Right ventricle myocardium superior (tissue), 1 donor: ENCODE measurements around the gene GRIK2. TPM values are rescaled to one million over a fixed set of nuclear protein-coding genes. Genes with fewer than 3 reads are reported as not detected.
A peak's percentile ranks its signal among the peaks of the same experiment; 100 is the strongest.

Experiments used
- ATAC-seq: fragments of 200-7000 bp; cut with Tn5 transposase; one replicate; pipeline ENCODE4 v1.9.1; 2020; ENCODE audit warnings: mild to moderate bottlenecking; ENCODE audit not compliant: poor library complexity
- DNase-seq: peaks from one replicate; pipeline ENCODE4 v3.0.0-alpha.2; 2020
- intact Hi-C: fragments of 100-400 bp; cut with DNase I; formaldehyde crosslinking; loops from one replicate; pipeline ENCODE4 v1.11.2; 2022
- total RNA-seq: library from RNA; stranded (reverse); fragmentation: NEBNext Ultra II Directional; extraction: Animal tissue kit (Norgen Biotek cat#: 25700); gene quantifications from one replicate; pipeline ENCODE4 v1.2.1, GENCODE V29; 2021
- donor health status: DM: no; HTN: yes; CAD: no; lungs with severe emphysema.

GRIK2 gene
- total RNA-seq, 1 donor from 2014 or later = 5.5 TPM

GRCh38 chr6:101398716-101399615 lies 5.5 kb downstream of the GRIK2 start:
- ATAC-seq (no peak), DNase-seq (no peak)
- intact Hi-C loops = no loop called here

- ATAC-seq (no peak), DNase-seq (no peak)
- intact Hi-C loops = no loop called here
Measured at GRCh38 chr6:101399616-101400162, 6.2 kb downstream of the GRIK2 start.

GRCh38 chr6:101400326-101401135 lies 7.0 kb downstream of the GRIK2 start:
- intact Hi-C loops = no loop called here
- ATAC-seq = no peak
- DNase-seq = no peak

- DNase-seq (no peak), ATAC-seq (no peak)
- intact Hi-C loops = no loop called here
Measured at GRCh38 chr6:101401171-101401570, 7.7 kb downstream of the GRIK2 start.

GRCh38 chr6:101401792-101402621 lies 8.5 kb downstream of the GRIK2 start:
- DNase-seq = no peak

GRCh38 chr6:101402622-101403031 lies 9.1 kb downstream of the GRIK2 start:
- ATAC-seq (peak; percentile 80), DNase-seq (no peak)
- intact Hi-C loops = no loop called here

More at GRCh38 chr6:101401792-101402621, 8.5 kb downstream of the GRIK2 start:
- intact Hi-C loops = no loop called here
- ATAC-seq = peak; percentile 72

- no peak for DNase-seq
- intact Hi-C loops = no loop called here
- ATAC-seq = no peak
Measured at GRCh38 chr6:101403216-101403945, 9.9 kb downstream of the GRIK2 start.

GRCh38 chr6:101404775-101405174 lies 11.3 kb downstream of the GRIK2 start:
- intact Hi-C loops = no loop called here
- DNase-seq = no peak
- no peak for ATAC-seq

- intact Hi-C loops = no loop called here
Measured at GRCh38 chr6:101413773-101414172, 20.3 kb downstream of the GRIK2 start.

GRCh38 chr6:101417900-101418299 lies 24.4 kb downstream of the GRIK2 start:
- intact Hi-C loops = no loop called here
- DNase-seq (no peak), ATAC-seq (no peak)

More at GRCh38 chr6:101413773-101414172, 20.3 kb downstream of the GRIK2 start:
- ATAC-seq (no peak), DNase-seq (no peak)

- intact Hi-C loops = no loop called here
- DNase-seq = no peak
- ATAC-seq = no peak
Measured at GRCh38 chr6:101422251-101422650, 28.7 kb downstream of the GRIK2 start.

GRCh38 chr6:101422811-101423210 lies 29.3 kb downstream of the GRIK2 start:
- ATAC-seq (no peak), DNase-seq (no peak)
- intact Hi-C loops = no loop called here

- intact Hi-C loops = no loop called here
- ATAC-seq (peak; percentile 49), DNase-seq (no peak)
Measured at GRCh38 chr6:101429270-101429669, 35.8 kb downstream of the GRIK2 start.

GRCh38 chr6:101429845-101430244 lies 36.3 kb downstream of the GRIK2 start:
- intact Hi-C loops = no loop called here
- DNase-seq (no peak), ATAC-seq (no peak)

- ATAC-seq (no peak), DNase-seq (no peak)
- intact Hi-C loops = no loop called here
Measured at GRCh38 chr6:101433141-101433540, 39.6 kb downstream of the GRIK2 start.

GRCh38 chr6:101434601-101435000 lies 41.1 kb downstream of the GRIK2 start:
- no peak for ATAC-seq
- intact Hi-C loops = no loop called here

GRCh38 chr6:101435038-101435437 lies 41.5 kb downstream of the GRIK2 start:
- intact Hi-C loops = no loop called here
- no peak for DNase-seq
- ATAC-seq = no peak

More at GRCh38 chr6:101434601-101435000, 41.1 kb downstream of the GRIK2 start:
- no peak for DNase-seq

- intact Hi-C loops = no loop called here
- DNase-seq (no peak), ATAC-seq (no peak)
Measured at GRCh38 chr6:101439790-101440189, 46.3 kb downstream of the GRIK2 start.
